Thyroid gland (tissue), 4 donors: Measurements from ENCODE around the gene TFAP2C. TPM values are rescaled to one million over a fixed set of nuclear protein-coding genes. Genes with fewer than 3 reads are reported as not detected.

Source experiments
- DNase-seq, 2 donors: peaks; one replicate each; pipeline ENCODE4 v3.0.0-alpha.2; 2019
- H3K27ac ChIP-seq, 3 donors: fragments of 200-600 bp; sonication (generic); 1 replicate in 2 of 3; 2 replicates in 1 of 3; pipeline ENCODE4 v1.5.1; 2016 to 2019; ENCODE audit warnings: mild to moderate bottlenecking in 1 of 3, moderate library complexity in 1 of 3
- H3K27me3 ChIP-seq: fragments of 200-600 bp; sonication (generic); one replicate; pipeline ENCODE4 v1.5.1; 2019
- H3K36me3 ChIP-seq, 2 donors: fragments of 200-600 bp; sonication (generic); one replicate each; pipeline ENCODE4 v1.5.1; 2016 to 2019
- H3K4me1 ChIP-seq, 2 donors: fragments of 200-600 bp; sonication (generic); one replicate each; pipeline ENCODE4 v1.5.1; 2017 to 2019
- H3K4me3 ChIP-seq, 3 donors: fragments of 200-600 bp; sonication (generic); replicated peaks in 1 of 3; 1 replicate in 2 of 3; 2 replicates in 1 of 3; pipeline ENCODE4 v1.5.1; 2016; ENCODE audit warnings: mild to moderate bottlenecking in 1 of 3
- H3K9me3 ChIP-seq: fragments of 200-600 bp; sonication (generic); one replicate; pipeline ENCODE4 v1.5.1; 2017
- CTCF ChIP-seq, 6 experiments: fragments of 200-600 bp in 3 of 6; fragments of 450-650 bp in 3 of 6; sonication (generic) in 3 of 6; IDR thresholded peaks; one replicate each; pipeline ENCODE4 v1.5.1; 2016 to 2019; ENCODE audit warnings: antibody characterized with exemption in 6 of 6, mild to moderate bottlenecking in 2 of 6, inconsistent platforms in 1 of 6, moderate library complexity in 1 of 6
- POLR2A ChIP-seq, 2 donors: fragments of 450-650 bp; IDR thresholded peaks; one replicate each; pipeline ENCODE4 v1.6.1; 2017; ENCODE audit warnings: antibody characterized with exemption in 2 of 2, mild to moderate bottlenecking in 2 of 2, moderate library complexity in 1 of 2
- WGBS, 2 donors: methylation state at CpG; one replicate each; pipeline ENCODE4 v1.1.5; 2017; 5-methylcytosine and 5-hydroxymethylcytosine counted together
- intact Hi-C: fragments of 100-400 bp; cut with DNase I; formaldehyde crosslinking; loops from one replicate; pipeline ENCODE4 v1.15.1; 2023
- total RNA-seq, 4 donors: library from RNA; depleted of rRNA; stranded (reverse); fragments of >200 nt; gene quantifications; one replicate each; pipeline ENCODE4 v1.2.3, GENCODE V29; 2016

Gene TFAP2C
- 1 to 10 TPM; 3.2 to 6.9 (median 5.2) TPM for total RNA-seq

DNA sequence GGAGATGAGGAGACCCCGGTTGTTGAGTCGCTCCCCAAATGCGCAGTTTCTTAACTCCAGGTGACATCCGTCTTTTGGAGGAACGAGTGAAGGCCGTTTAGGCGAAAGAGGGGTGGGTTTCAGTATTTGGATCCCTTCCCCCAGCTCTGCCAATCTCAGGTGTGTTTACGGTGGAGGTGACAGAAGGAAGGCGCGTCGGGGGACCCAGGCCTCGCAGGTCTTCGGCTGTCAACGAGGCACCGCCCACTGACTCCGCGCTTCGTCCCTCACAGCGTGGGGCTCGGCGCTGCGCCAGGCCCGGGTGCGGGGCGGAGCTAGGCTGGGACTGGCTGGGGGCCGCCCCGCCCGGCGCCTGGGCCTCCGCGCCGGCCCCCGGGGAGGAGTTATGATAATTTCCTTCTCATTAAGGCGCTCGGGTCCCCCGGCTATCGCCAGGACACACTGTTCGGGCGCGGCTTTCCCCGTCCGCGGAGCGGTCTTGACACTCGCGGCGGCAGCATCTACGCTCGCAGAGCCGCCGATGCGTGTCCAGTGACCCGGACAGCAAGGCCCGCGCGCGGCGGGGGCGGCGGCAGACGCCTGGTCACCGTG, at the start of gene TFAP2C:
TSS of gene TFAP2C (plus strand) at position 434 of the 591 bp plus-strand sequence. CDS start 239 bp downstream, outside the sequence.
- Histone ChIP-seq H3K27me3 (peaks cover 26% of the 10 kb centered on the region), H3K27ac (peak within 1 kb of the TSS in 2 of 3 donors; percentile 55 to 59), H3K4me3 (peak within 1 kb of the TSS in 2 of 3 donors; percentile 19 to 49), H3K4me1 (peaks cover 29 to 51% of the 10 kb centered on the region in 2 donors), H3K36me3 (no peaks in the 10 kb centered on the region), H3K9me3 (no peaks in the 10 kb centered on the region)
- DNase-seq: peak; percentile 82 to 85
- 2 to 3% methylated on average over 24 to 38 of the region's 62 CpGs for WGBS, 2 donors
- peak; percentile 44 to 75 for TF ChIP-seq POLR2A (IDR thresholded peaks at IDR 0.05)
- TF ChIP-seq CTCF (IDR thresholded peaks at IDR 0.05): no peak
- intact Hi-C loops: no loop called here

- intact Hi-C loops: no loop called here
- H3K9me3 ChIP-seq: no peaks in the 10 kb centered on the region
- no peak for DNase-seq
- 85 to 97% methylated on average over 6 to 12 of the region's 12 CpGs for WGBS, 2 donors
- no peak overlapping the region for H3K27ac ChIP-seq
- H3K27me3 ChIP-seq: no peaks in the 10 kb centered on the region
- TF ChIP-seq POLR2A (IDR thresholded peaks at IDR 0.05) (no peak), CTCF (IDR thresholded peaks at IDR 0.05) (no peak)
- H3K4me3 ChIP-seq: no peak overlapping the region
- H3K4me1 ChIP-seq: no peaks in the 10 kb centered on the region
- H3K36me3 ChIP-seq: no peaks in the 10 kb centered on the region
Observed at GRCh38 chr20:56580226-56580625, 48.9 kb upstream of the TFAP2C start.

GRCh38 chr20:56581701-56582100, 47.4 kb upstream of the TFAP2C start:
- Histone ChIP-seq H3K36me3 (no peaks in the 10 kb centered on the region), H3K9me3 (no peaks in the 10 kb centered on the region), H3K27ac (no peak overlapping the region), H3K4me1 (no peaks in the 10 kb centered on the region), H3K4me3 (no peak overlapping the region), H3K27me3 (no peaks in the 10 kb centered on the region)
- 72 to 80% methylated on average over 2 of the region's 2 CpGs for WGBS, 2 donors
- intact Hi-C loops: no loop called here
- no peak for DNase-seq
- TF ChIP-seq CTCF (IDR thresholded peaks at IDR 0.05) (no peak), POLR2A (IDR thresholded peaks at IDR 0.05) (no peak)

GRCh38 chr20:56582542-56582941, 46.6 kb upstream of the TFAP2C start:
- intact Hi-C loops: no loop called here
- whole genome bisulfite sequencing, 2 donors: 60 to 62% methylated on average over 4 of the region's 4 CpGs
- no peak for DNase-seq
- Histone ChIP-seq H3K27me3 (no peaks in the 10 kb centered on the region), H3K9me3 (no peaks in the 10 kb centered on the region), H3K4me3 (no peak overlapping the region), H3K36me3 (no peaks in the 10 kb centered on the region), H3K27ac (no peak overlapping the region), H3K4me1 (no peaks in the 10 kb centered on the region)
- TF ChIP-seq POLR2A (IDR thresholded peaks at IDR 0.05) (no peak), CTCF (IDR thresholded peaks at IDR 0.05) (no peak)

DNA sequence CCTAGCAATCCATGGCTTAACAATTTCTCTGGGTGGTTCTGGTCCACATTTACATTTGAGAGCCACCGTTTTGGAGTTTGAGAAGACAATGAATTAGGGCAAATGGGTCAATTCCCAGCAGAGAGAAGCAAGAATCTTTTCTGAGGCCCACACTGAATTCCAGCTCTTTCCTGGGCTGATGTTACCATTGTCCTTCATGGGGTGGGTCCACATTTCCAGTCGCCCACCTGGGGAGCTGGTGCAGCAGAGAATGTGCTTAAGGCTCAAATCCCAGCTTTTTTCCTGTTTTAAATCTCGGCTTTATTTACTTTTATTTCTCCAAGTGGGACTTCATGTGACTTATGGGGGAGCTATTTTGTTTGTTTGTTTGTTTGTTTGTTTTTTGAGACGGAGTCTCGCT, 44.2 kb upstream of the TFAP2C start:
- no peaks in the 10 kb centered on the region for H3K9me3 ChIP-seq
- H3K36me3 ChIP-seq: no peaks in the 10 kb centered on the region
- no peak overlapping the region for H3K4me3 ChIP-seq
- 80 to 86% methylated on average over 5 of the region's 5 CpGs for WGBS, 2 donors
- no peak overlapping the region for H3K27ac ChIP-seq
- no peak for DNase-seq
- intact Hi-C loops: no loop called here
- no peaks in the 10 kb centered on the region for H3K4me1 ChIP-seq
- TF ChIP-seq POLR2A (IDR thresholded peaks at IDR 0.05) (no peak), CTCF (IDR thresholded peaks at IDR 0.05) (no peak)
- no peaks in the 10 kb centered on the region for H3K27me3 ChIP-seq
